ENCODE measurements around the gene APP.
A peak's percentile ranks its signal among the peaks of the same experiment; 100 is the strongest.

APP gene

GRCh38 chr21:25850126-25850842 is 320.3 kb downstream of the APP start:
- Mint-ChIP-seq H3K36me3 (ENCODE audit: low read depth) (no peaks in the 10 kb centered on the region), H3K9me3 (peaks cover 7% of the 10 kb centered on the region), H3K27ac (no peak overlapping the region), H3K4me1 (ENCODE audit: low read depth) (peaks cover 2% of the 10 kb centered on the region), H3K4me3 (no peak overlapping the region), H3K27me3 (ENCODE audit: low read depth) (peaks cover 6% of the 10 kb centered on the region)

GRCh38 chr21:25848309-25848708 is 322.3 kb downstream of the APP start:
- H3K4me3 Mint-ChIP-seq, result no peak overlapping the region
- H3K27me3 Mint-ChIP-seq (ENCODE audit: low read depth), result no peaks in the 10 kb centered on the region
- H3K27ac Mint-ChIP-seq, result no peak overlapping the region
- H3K36me3 Mint-ChIP-seq (ENCODE audit: low read depth), result no peaks in the 10 kb centered on the region
- H3K4me1 Mint-ChIP-seq (ENCODE audit: low read depth), result peaks cover 2% of the 10 kb centered on the region
- peaks cover 7% of the 10 kb centered on the region for H3K9me3 Mint-ChIP-seq

- no peak overlapping the region for H3K4me3 Mint-ChIP-seq
- H3K27me3 Mint-ChIP-seq (ENCODE audit: low read depth), result no peaks in the 10 kb centered on the region
These were observed 324.8 kb downstream of the APP start for GRCh38 chr21:25845729-25846256.

GRCh38 chr21:25842925-25843324 is 327.6 kb downstream of the APP start:
- peaks cover 2% of the 10 kb centered on the region for H3K4me1 Mint-ChIP-seq (ENCODE audit: low read depth)

More at GRCh38 chr21:25845729-25846256, 324.8 kb downstream of the APP start:
- H3K4me1 Mint-ChIP-seq (ENCODE audit: low read depth), result peaks cover 2% of the 10 kb centered on the region
- H3K36me3 Mint-ChIP-seq (ENCODE audit: low read depth), result no peaks in the 10 kb centered on the region
- H3K9me3 Mint-ChIP-seq, result peaks cover 7% of the 10 kb centered on the region
- peak overlapping the region; percentile 18 for H3K27ac Mint-ChIP-seq

GRCh38 chr21:25838809-25839208 is 331.8 kb downstream of the APP start:
- Mint-ChIP-seq H3K9me3 (peaks cover 11% of the 10 kb centered on the region), H3K27me3 (ENCODE audit: low read depth) (no peaks in the 10 kb centered on the region), H3K4me1 (ENCODE audit: low read depth) (no peaks in the 10 kb centered on the region), H3K27ac (no peak overlapping the region), H3K36me3 (ENCODE audit: low read depth) (no peaks in the 10 kb centered on the region), H3K4me3 (no peak overlapping the region)

More at GRCh38 chr21:25842925-25843324, 327.6 kb downstream of the APP start:
- H3K27ac Mint-ChIP-seq, result no peak overlapping the region
- H3K36me3 Mint-ChIP-seq (ENCODE audit: low read depth), result no peaks in the 10 kb centered on the region
- H3K27me3 Mint-ChIP-seq (ENCODE audit: low read depth), result no peaks in the 10 kb centered on the region
- peaks cover 15% of the 10 kb centered on the region for H3K9me3 Mint-ChIP-seq
- H3K4me3 Mint-ChIP-seq, result no peak overlapping the region

- no peaks in the 10 kb centered on the region for H3K27me3 Mint-ChIP-seq (ENCODE audit: low read depth)
- H3K36me3 Mint-ChIP-seq (ENCODE audit: low read depth), result no peaks in the 10 kb centered on the region
- peaks cover 11% of the 10 kb centered on the region for H3K9me3 Mint-ChIP-seq
- no peak overlapping the region for H3K27ac Mint-ChIP-seq
- no peak overlapping the region for H3K4me3 Mint-ChIP-seq
- no peaks in the 10 kb centered on the region for H3K4me1 Mint-ChIP-seq (ENCODE audit: low read depth)
These were observed 332.9 kb downstream of the APP start for GRCh38 chr21:25837533-25838265.

GRCh38 chr21:25836396-25836795 is 334.2 kb downstream of the APP start:
- no peak overlapping the region for H3K4me3 Mint-ChIP-seq
- no peak overlapping the region for H3K27ac Mint-ChIP-seq
- no peaks in the 10 kb centered on the region for H3K36me3 Mint-ChIP-seq (ENCODE audit: low read depth)
- H3K27me3 Mint-ChIP-seq (ENCODE audit: low read depth), result no peaks in the 10 kb centered on the region
- no peaks in the 10 kb centered on the region for H3K4me1 Mint-ChIP-seq (ENCODE audit: low read depth)
- H3K9me3 Mint-ChIP-seq, result peaks cover 11% of the 10 kb centered on the region

- no peak overlapping the region for H3K27ac Mint-ChIP-seq
- no peaks in the 10 kb centered on the region for H3K4me1 Mint-ChIP-seq (ENCODE audit: low read depth)
- H3K4me3 Mint-ChIP-seq, result no peak overlapping the region
- H3K27me3 Mint-ChIP-seq (ENCODE audit: low read depth), result no peaks in the 10 kb centered on the region
- H3K9me3 Mint-ChIP-seq, result peaks cover 7% of the 10 kb centered on the region
- no peaks in the 10 kb centered on the region for H3K36me3 Mint-ChIP-seq (ENCODE audit: low read depth)
These were observed 336.2 kb downstream of the APP start for GRCh38 chr21:25834381-25834780.

GRCh38 chr21:25831300-25831960 is 339.1 kb downstream of the APP start:
- no peaks in the 10 kb centered on the region for H3K9me3 Mint-ChIP-seq
- no peak overlapping the region for H3K27ac Mint-ChIP-seq
- H3K4me1 Mint-ChIP-seq (ENCODE audit: low read depth), result no peaks in the 10 kb centered on the region
- H3K4me3 Mint-ChIP-seq, result no peak overlapping the region
- no peaks in the 10 kb centered on the region for H3K36me3 Mint-ChIP-seq (ENCODE audit: low read depth)
- H3K27me3 Mint-ChIP-seq (ENCODE audit: low read depth), result no peaks in the 10 kb centered on the region
